AG04449 (cell line): ENCODE data around the gene PFN3.
A peak's percentile ranks its signal among the peaks of the same experiment; 100 is the strongest.

Source experiments
- CTCF ChIA-PET: fragments of 350-600 bp; formaldehyde crosslinking; extraction: SDS; loops from one replicate; lab custom pipeline; 2021; ENCODE audit warnings: antibody characterized with exemption; lab: Yijun Ruan, JAX
- POLR2A ChIA-PET: fragments of 400-600, 350-600 bp; formaldehyde crosslinking; extraction: SDS; loops from one replicate; lab custom pipeline; 2020; ENCODE audit warnings: antibody characterized with exemption, inconsistent platforms; lab: Yijun Ruan, JAX
- DNase-seq: peaks from one replicate; pipeline ENCODE4 v3.0.0-alpha.2; 2010; ENCODE audit warnings: low read depth, low spot score
- H3K4me3 ChIP-seq: 2 replicates; pipeline ENCODE4 v1.5.1; 2011; ENCODE audit warnings: low read depth, mild to moderate bottlenecking, control low read depth, low read length
- TF ChIP-seq, protein P1 (sequence below): IDR thresholded peaks from one replicate; pipeline ENCODE4 v1.5.1; 2011; ENCODE audit warnings: mild to moderate bottlenecking, moderate library complexity, low read length, control low read depth, inconsistent platforms; ENCODE audit not compliant: insufficient read depth; ENCODE audit errors: missing control alignments

PFN3 gene

GRCh38 chr5:177385720-177386119, 14.7 kb downstream of the PFN3 start:
- TF ChIP-seq, protein P1, sequence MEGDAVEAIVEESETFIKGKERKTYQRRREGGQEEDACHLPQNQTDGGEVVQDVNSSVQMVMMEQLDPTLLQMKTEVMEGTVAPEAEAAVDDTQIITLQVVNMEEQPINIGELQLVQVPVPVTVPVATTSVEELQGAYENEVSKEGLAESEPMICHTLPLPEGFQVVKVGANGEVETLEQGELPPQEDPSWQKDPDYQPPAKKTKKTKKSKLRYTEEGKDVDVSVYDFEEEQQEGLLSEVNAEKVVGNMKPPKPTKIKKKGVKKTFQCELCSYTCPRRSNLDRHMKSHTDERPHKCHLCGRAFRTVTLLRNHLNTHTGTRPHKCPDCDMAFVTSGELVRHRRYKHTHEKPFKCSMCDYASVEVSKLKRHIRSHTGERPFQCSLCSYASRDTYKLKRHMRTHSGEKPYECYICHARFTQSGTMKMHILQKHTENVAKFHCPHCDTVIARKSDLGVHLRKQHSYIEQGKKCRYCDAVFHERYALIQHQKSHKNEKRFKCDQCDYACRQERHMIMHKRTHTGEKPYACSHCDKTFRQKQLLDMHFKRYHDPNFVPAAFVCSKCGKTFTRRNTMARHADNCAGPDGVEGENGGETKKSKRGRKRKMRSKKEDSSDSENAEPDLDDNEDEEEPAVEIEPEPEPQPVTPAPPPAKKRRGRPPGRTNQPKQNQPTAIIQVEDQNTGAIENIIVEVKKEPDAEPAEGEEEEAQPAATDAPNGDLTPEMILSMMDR, result no peak
- ChIA-PET POLR2A (no interaction called here), CTCF (interaction anchor here (1.5 to 35.1 kb wide), 4 partner anchors 5 to 72 kb away, joined by 4 to 853 read pairs (median 428); partner anchors contain the start of genes F12, PFN3 and SLC34A1)
- DNase-seq, result no peak
- no peak overlapping the region for H3K4me3 ChIP-seq

DNA sequence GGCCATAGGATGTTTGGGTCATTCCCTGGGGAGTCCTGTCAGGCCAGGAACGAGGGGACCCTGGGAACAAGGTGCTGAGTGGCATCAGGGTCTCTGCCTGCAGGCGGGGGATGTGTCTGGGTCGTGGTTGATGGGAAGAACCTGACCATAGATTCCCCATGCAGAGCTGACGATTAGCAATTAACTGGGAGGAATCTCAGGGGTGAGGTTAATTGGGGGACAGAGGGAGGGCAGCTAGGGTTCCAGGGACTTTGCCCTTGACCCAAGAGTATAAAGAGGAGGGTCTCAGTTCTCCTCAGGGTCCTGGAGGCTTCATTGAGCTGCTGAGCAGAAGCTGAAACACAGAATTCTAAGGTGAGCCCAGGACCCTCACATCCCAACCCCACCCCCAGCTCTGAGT, 16.3 kb downstream of the PFN3 start, which contains the start of gene SLC34A1:
SLC34A1 (plus strand) TSS at position 301 of the 400 bp plus-strand sequence. CDS start 1,308 bp downstream, outside the sequence.
- TF ChIP-seq, protein P1, result no peak
- ChIA-PET CTCF (interaction anchor here (1.4 to 35.1 kb wide), 6 partner anchors 4 to 117 kb away, joined by 3 to 853 read pairs (median 6); partner anchors contain the start of genes F12, PFN3 and SLC34A1), POLR2A (no interaction called here)
- no peak for DNase-seq
- H3K4me3 ChIP-seq, result no peak within 1 kb of the TSS

DNA sequence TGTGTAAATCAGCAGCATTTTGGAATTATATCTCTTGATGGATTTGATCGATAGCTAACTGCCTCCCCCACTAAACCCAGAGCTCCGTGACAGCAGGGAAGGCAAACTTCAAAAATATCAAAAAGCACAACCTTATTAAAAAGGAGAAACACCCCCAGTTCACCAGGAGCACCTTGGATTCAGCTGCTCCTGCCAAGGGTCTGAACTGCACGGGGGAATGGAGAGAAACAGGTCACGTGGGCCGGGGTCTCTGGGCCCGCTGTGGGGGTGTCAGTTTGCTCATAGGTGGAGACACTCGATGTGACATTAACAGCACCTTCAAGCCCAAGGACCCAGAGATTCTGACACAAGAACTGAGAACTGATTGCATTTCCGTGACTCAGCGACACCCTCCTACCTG, 17.3 kb downstream of the PFN3 start:
- TF ChIP-seq, protein P1, result no peak
- CTCF ChIA-PET, result interaction anchor here (0.5 to 35.1 kb wide), 7 partner anchors 3 to 118 kb away, joined by 3 to 853 read pairs (median 6); partner anchors contain the start of genes F12, LMAN2, PFN3 and SLC34A1
- H3K4me3 ChIP-seq, result no peak overlapping the region
- DNase-seq, result no peak
- POLR2A ChIA-PET, result no interaction called here

DNA sequence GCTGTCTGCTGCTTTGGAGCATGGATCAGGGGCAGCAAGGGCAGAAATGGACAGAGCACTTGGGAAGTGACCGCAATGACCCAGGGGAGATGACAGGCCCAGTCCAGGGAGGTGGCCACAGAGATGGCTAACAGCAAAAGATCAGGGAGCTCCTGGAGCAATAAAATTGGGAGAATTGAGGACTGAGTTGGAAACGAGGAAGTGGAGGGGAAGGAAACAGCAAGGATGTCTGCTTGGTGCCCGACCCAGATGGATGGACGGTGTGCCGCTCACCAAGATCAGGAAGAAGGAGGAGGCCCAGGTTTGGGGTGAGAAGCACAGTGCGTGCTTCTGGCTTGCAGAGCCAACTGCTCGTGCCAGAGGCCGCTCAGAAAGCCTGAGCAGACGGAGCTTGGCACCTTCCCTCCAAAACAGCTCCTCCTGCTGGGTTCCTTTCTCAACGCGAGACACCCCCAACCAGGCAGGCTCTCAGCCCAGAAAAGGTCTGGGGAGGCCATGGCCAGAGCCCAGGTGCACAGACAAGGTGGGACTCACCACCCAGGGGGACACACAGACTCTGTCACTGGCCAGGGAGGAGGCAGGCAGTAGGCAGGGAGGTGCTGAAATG, 17.9 kb downstream of the PFN3 start:
- TF ChIP-seq, protein P1, result peak; percentile 33
- DNase-seq, result no peak
- no peak overlapping the region for H3K4me3 ChIP-seq
- ChIA-PET CTCF (interaction anchor here (0.6 to 35.1 kb wide), 7 partner anchors 2 to 118 kb away, joined by 3 to 853 read pairs (median 6); partner anchors contain the start of genes F12, LMAN2, PFN3 and SLC34A1), POLR2A (interaction anchor here (0.7 kb wide), 1 partner anchor 115 kb away, joined by 4 read pairs; no protein-coding TSS in a partner anchor)

DNA sequence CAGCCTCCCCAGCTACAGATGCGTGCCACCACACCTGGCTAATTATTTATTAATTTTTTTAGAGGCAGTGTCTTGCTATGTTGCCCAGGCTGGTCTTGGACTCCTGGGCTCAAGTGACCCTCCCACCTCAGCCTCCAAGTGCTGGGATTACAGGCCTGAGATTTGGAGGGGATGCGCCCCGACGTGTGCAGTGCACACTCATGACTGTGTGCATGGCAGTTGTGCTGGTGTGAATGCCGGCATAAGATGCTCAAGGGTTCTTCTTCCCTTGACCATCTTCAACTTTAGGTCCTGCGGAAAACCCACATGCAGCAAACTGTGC, 19.7 kb downstream of the PFN3 start:
- no peak for DNase-seq
- ChIA-PET POLR2A (interaction anchor here (1.2 kb wide), 1 partner anchor 46 kb away, joined by 3 read pairs; the partner anchor contains the start of gene GRK6), CTCF (interaction anchor here (31.8 to 35.1 kb wide), 2 partner anchors 1 to 15 kb away, joined by 853 read pairs; partner anchors contain the start of genes F12, PFN3 and SLC34A1)
- no peak overlapping the region for H3K4me3 ChIP-seq
- TF ChIP-seq, protein P1, result no peak
